ENCODE results near the gene KRTAP23-1. TPM values are rescaled to one million over a fixed set of nuclear protein-coding genes. Genes with fewer than 3 reads are reported as not detected.

KRTAP23-1 gene
- total and polyA plus RNA-seq, 2 of the 8 experiments (the other 6 are each of a cell fraction or from before 2014, with no cell fraction given), result not detected

GRCh38 chr21:30355906-30356305 lies 7.5 kb upstream of the KRTAP23-1 start (continued):
- no peak for TF ChIP-seq CHD7 (IDR thresholded peaks at IDR 0.05; ENCODE audit: insufficient replicate concordance, low read length)

All from H1 (cell line).